NT2/D1 (cell line): ENCODE data around the gene MEGF9.

ENCODE experiments used
- SUZ12 ChIP-seq: IDR thresholded peaks from 2 replicates; pipeline ENCODE4 v1.6.1; 2011; ENCODE audit not compliant: insufficient read length, insufficient read depth; ENCODE audit errors: extremely low read depth
- YY1 ChIP-seq: IDR thresholded peaks from 2 replicates; pipeline ENCODE4 v1.6.1; 2011; ENCODE audit not compliant: insufficient read length, insufficient read depth

DNA sequence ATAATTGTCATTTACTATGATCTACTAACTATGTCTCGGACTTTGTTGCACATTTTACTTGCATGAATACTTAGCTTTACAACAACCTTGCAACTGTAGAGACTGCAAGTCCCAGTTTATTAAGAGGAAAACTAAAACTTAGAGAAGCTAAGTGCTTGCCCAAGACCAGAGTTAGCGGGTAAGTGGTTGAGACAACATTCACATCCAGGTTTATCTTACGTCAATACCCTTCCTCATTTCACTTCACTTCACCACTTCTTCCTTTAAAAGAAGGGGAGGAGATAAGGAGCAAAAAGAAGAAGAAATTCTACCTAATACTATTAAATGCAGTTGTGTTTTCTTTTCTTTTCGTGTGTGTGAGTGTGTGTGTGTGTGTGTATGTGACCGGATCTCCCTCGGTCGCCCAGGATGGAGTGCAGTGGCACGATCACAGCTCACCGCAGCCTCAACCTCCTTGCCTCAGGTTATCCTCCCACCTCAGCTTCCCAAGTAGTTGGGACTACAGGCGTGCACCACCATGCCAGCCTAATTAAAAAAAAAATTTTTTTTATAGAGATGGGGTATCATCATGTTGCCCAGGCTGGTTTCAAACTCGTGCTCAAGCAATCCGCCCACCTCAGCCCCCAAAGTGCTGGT, 37.4 kb downstream of the MEGF9 start:
- TF ChIP-seq YY1 (no peak), SUZ12 (no peak)
